GM19395 (cell line): Measurements from ENCODE around the gene DISP2.

ENCODE experiments used
- ATAC-seq: cut with Tn5 transposase; IDR thresholded peaks from one replicate; pipeline ENCODE4 v1.9.1; 2021; ENCODE audit warnings: mild to moderate bottlenecking, moderate library complexity; ENCODE audit not compliant: unreplicated experiment

The DISP2 gene

GRCh38 chr15:40357723-40358470 lies at the start of gene DISP2:
TSS of gene DISP2 (plus strand) at chr15:40358219. CDS start at chr15:40358322, 103 bp downstream.
- peak; percentile 80 for ATAC-seq

- no peak for ATAC-seq
Measured at GRCh38 chr15:40309344-40309862, 48.6 kb upstream of the DISP2 start.

- no peak for ATAC-seq
Measured at GRCh38 chr15:40310001-40310959, 47.7 kb upstream of the DISP2 start.

- no peak for ATAC-seq
Measured at GRCh38 chr15:40310993-40311392, 47.0 kb upstream of the DISP2 start.

GRCh38 chr15:40312370-40313158 lies 45.5 kb upstream of the DISP2 start:
- no peak for ATAC-seq

GRCh38 chr15:40313531-40314398 lies 44.3 kb upstream of the DISP2 start:
- ATAC-seq, result no peak

- ATAC-seq, result no peak
Measured at GRCh38 chr15:40314723-40315276, 43.2 kb upstream of the DISP2 start.

- ATAC-seq, result no peak
Measured at GRCh38 chr15:40316931-40317330, 41.1 kb upstream of the DISP2 start.

- ATAC-seq, result no peak
Measured at GRCh38 chr15:40317580-40317979, 40.4 kb upstream of the DISP2 start.

GRCh38 chr15:40320409-40320808 lies 37.6 kb upstream of the DISP2 start:
- no peak for ATAC-seq

GRCh38 chr15:40320931-40321371 lies 37.1 kb upstream of the DISP2 start:
- ATAC-seq, result peak; percentile 36

GRCh38 chr15:40322531-40323238 lies 35.3 kb upstream of the DISP2 start:
- ATAC-seq, result no peak

- ATAC-seq, result peak; percentile 85
Measured at GRCh38 chr15:40323239-40323952, 34.6 kb upstream of the DISP2 start, which contains the start of gene INAFM2. TSS of gene INAFM2 (plus strand) at chr15:40323692. CDS start at chr15:40324056, 364 bp downstream.

GRCh38 chr15:40323953-40324937 lies 33.8 kb upstream of the DISP2 start:
- ATAC-seq, result peak; percentile 13

- no peak for ATAC-seq
Measured at GRCh38 chr15:40325188-40325587, 32.8 kb upstream of the DISP2 start.

GRCh38 chr15:40325700-40326099 lies 32.3 kb upstream of the DISP2 start:
- no peak for ATAC-seq

- no peak for ATAC-seq
Measured at GRCh38 chr15:40327457-40327856, 30.6 kb upstream of the DISP2 start.
